ENCODE data around the gene RFX8. TPM values are rescaled to one million over a fixed set of nuclear protein-coding genes. Genes with fewer than 3 reads are reported as not detected.

The RFX8 gene
- total and polyA plus RNA-seq, 10 of the 15 experiments (the other 5 are each of a cell fraction or from before 2014, with no cell fraction given): 0.19 TPM; not detected in 9

- Histone ChIP-seq H3K9ac (ENCODE audit: control insufficient read depth, insufficient read depth, low read length) (no peak overlapping the region), H3K4me1 (ENCODE audit: control insufficient read depth, insufficient read depth, low read length) (no peaks in the 10 kb centered on the region), H3K9me3 (replicated peaks; ENCODE audit: control insufficient read depth, insufficient read depth, low read length) (no peaks in the 10 kb centered on the region), H3K4me3 (no peak overlapping the region), H3K27me3 (replicated peaks in 1 of 2; ENCODE audit: control insufficient read depth in 2 of 2, insufficient read depth in 2 of 2, low read length in 1 of 2) (peaks cover 0 to 3% of the 10 kb centered on the region in 2 experiments; a peak in 1 of 4 replicates), H4K20me1 (ENCODE audit: control insufficient read depth, insufficient read depth) (no peaks in the 10 kb centered on the region), H2AFZ (ENCODE audit: control insufficient read depth, low read depth, low read length) (no peak overlapping the region), H3K79me2 (ENCODE audit: control insufficient read depth, insufficient read depth, low read length) (no peaks in the 10 kb centered on the region), H3K27ac (ENCODE audit: control insufficient read depth, insufficient read depth) (no peak overlapping the region), H3K36me3 (ENCODE audit: control insufficient read depth in 2 of 2, insufficient read depth in 2 of 2, low read length in 1 of 2) (no peaks in the 10 kb centered on the region), H3K4me2 (ENCODE audit: control insufficient read depth, insufficient read depth) (no peak overlapping the region)
- intact Hi-C loops (cut with micrococcal nuclease; ENCODE audit: unreplicated experiment): no loop called here
- WGBS (ENCODE audit: insufficient coverage, insufficient replicate concordance, low lambda C conversion rate, missing lambda C conversion rate): 25% methylated on average over 4 of the region's 4 CpGs
- POLR2A ChIA-PET: no interaction called here
- RAD21 ChIA-PET (ENCODE audit: unreplicated experiment): no interaction called here
- TF ChIP-seq ZNF24 (IDR thresholded peaks at IDR 0.05) (no peak), PAX5 (IDR thresholded peaks at IDR 0.05; ENCODE audit: borderline replicate concordance, low read depth, low read length) (no peak), MLLT1 (IDR thresholded peaks at IDR 0.05) (no peak)
- in situ Hi-C loops (cut with MboI): no loop called here
- DNase-seq (ENCODE audit: low read depth, low spot score) (no peak), FAIRE-seq (no peak), ATAC-seq (no peak)
- BruUV-seq (replicated peaks): no TSS peak
- CTCF ChIA-PET: no interaction called here
- SMC1A ChIA-PET (ENCODE audit: uncharacterized antibody, unreplicated experiment): no interaction called here
Observed at GRCh38 chr2:101485856-101486255, 10.9 kb upstream of the RFX8 start.

- Histone ChIP-seq H4K20me1 (ENCODE audit: control insufficient read depth, insufficient read depth) (no peaks in the 10 kb centered on the region), H3K27ac (ENCODE audit: control insufficient read depth, insufficient read depth) (no peak overlapping the region), H3K27me3 (replicated peaks in 1 of 2; ENCODE audit: control insufficient read depth in 2 of 2, insufficient read depth in 2 of 2, low read length in 1 of 2) (peaks cover 0 to 2% of the 10 kb centered on the region in 2 experiments; a peak in 2 of 4 replicates), H3K79me2 (ENCODE audit: control insufficient read depth, insufficient read depth, low read length) (no peaks in the 10 kb centered on the region), H3K4me3 (no peak overlapping the region), H3K4me1 (ENCODE audit: control insufficient read depth, insufficient read depth, low read length) (no peaks in the 10 kb centered on the region), H3K9ac (ENCODE audit: control insufficient read depth, insufficient read depth, low read length) (no peak overlapping the region), H3K36me3 (ENCODE audit: control insufficient read depth in 2 of 2, insufficient read depth in 2 of 2, low read length in 1 of 2) (no peaks in the 10 kb centered on the region), H2AFZ (ENCODE audit: control insufficient read depth, low read depth, low read length) (no peak overlapping the region), H3K4me2 (ENCODE audit: control insufficient read depth, insufficient read depth) (no peak overlapping the region), H3K9me3 (replicated peaks; ENCODE audit: control insufficient read depth, insufficient read depth, low read length) (no peaks in the 10 kb centered on the region)
- intact Hi-C loops (cut with micrococcal nuclease; ENCODE audit: unreplicated experiment): no loop called here
- DNase-seq (ENCODE audit: low read depth, low spot score) (no peak), FAIRE-seq (no peak), ATAC-seq (no peak)
- ChIA-PET CTCF (no interaction called here), SMC1A (ENCODE audit: uncharacterized antibody, unreplicated experiment) (no interaction called here), POLR2A (no interaction called here), RAD21 (ENCODE audit: unreplicated experiment) (no interaction called here)
- in situ Hi-C loops (cut with MboI): no loop called here
- no TSS peak for BruUV-seq (replicated peaks)
- 28% methylated on average over 8 of the region's 8 CpGs for WGBS (ENCODE audit: insufficient coverage, insufficient replicate concordance, low lambda C conversion rate, missing lambda C conversion rate)
- TF ChIP-seq PAX8 (IDR thresholded peaks at IDR 0.05): no peak
- no peak for TF ChIP-seq PKNOX1 (IDR thresholded peaks at IDR 0.05)
- no peak for TF ChIP-seq ATF2 (IDR thresholded peaks at IDR 0.05; ENCODE audit: low read length)
- no peak for TF ChIP-seq POU2F2 (IDR thresholded peaks at IDR 0.05; ENCODE audit: borderline replicate concordance, low read depth, low read length)
- no peak for TF ChIP-seq PAX5 (IDR thresholded peaks at IDR 0.05; ENCODE audit: borderline replicate concordance, low read depth, low read length)
- no peak for TF ChIP-seq ZBTB40 (IDR thresholded peaks at IDR 0.05; ENCODE audit: borderline replicate concordance)
Observed at GRCh38 chr2:101480764-101481163, 5.9 kb upstream of the RFX8 start.

Data from GM12878 (cell line).